Type B pancreatic cell (in vitro differentiated cells): ENCODE data around the gene NRP1. TPM values are rescaled to one million over a fixed set of nuclear protein-coding genes. Genes with fewer than 3 reads are reported as not detected.

ENCODE experiments used
- DNase-seq: peaks from one replicate; pipeline ENCODE4 v3.0.0; 2021; ENCODE audit warnings: mixed read lengths; ENCODE audit not compliant: unreplicated experiment; ENCODE audit errors: extremely low spot score
- H3K27ac Mint-ChIP-seq: 2 replicates; pipeline ENCODE4 v1.8.0; 2021; ENCODE audit warnings: mild to moderate bottlenecking, mixed read lengths
- H3K27me3 Mint-ChIP-seq: 2 replicates; pipeline ENCODE4 v1.8.0; 2021; ENCODE audit warnings: mixed read lengths
- H3K36me3 Mint-ChIP-seq: 2 replicates; pipeline ENCODE4 v1.8.0; 2021; ENCODE audit warnings: mixed read lengths
- H3K4me1 Mint-ChIP-seq: one replicate; pipeline ENCODE4 v1.8.0; 2021; ENCODE audit warnings: mixed read lengths; ENCODE audit not compliant: unreplicated experiment
- H3K4me3 Mint-ChIP-seq: 2 replicates; pipeline ENCODE4 v1.8.0; 2021; ENCODE audit warnings: mild to moderate bottlenecking, mixed read lengths
- H3K9me3 Mint-ChIP-seq: 2 replicates; pipeline ENCODE4 v1.8.0; 2021; ENCODE audit warnings: mixed read lengths
- total RNA-seq: library from RNA; stranded (reverse); gene quantifications from 2 replicates; pipeline ENCODE4 v1.2.1, GENCODE V29; 2021; ENCODE audit warnings: low replicate concordance
- TF ChIP-seq, protein P1 (sequence below): fragments of 200-600 bp; sonication (generic); conservative IDR thresholded peaks from 2 replicates; pipeline ENCODE4 v1.5.0; 2021; ENCODE audit warnings: antibody characterized with exemption, mild to moderate bottlenecking

NRP1 gene
- total RNA-seq, 1 donor from 2014 or later: 70.7 TPM

DNA sequence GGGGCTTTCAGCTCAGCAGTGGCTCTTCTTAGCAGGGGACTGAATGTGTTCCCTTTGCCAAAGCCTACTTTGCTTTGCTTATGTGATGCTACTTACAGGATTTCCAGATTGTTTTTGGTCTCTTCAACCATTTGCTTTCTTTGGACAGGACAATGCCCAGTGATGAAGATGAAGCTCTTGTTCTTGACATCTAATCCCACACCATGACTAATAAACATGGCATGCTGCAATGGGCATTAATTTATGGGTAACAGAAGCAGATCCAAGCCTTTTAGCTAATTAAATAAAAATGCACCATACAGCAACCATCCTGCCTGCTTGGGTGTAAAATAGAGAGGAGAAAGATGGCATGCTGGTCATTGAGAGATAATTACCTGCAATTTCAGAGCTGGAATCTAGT, 200.9 kb downstream of the NRP1 start:
- Mint-ChIP-seq H3K27me3 (no peaks in the 10 kb centered on the region), H3K27ac (no peak overlapping the region), H3K9me3 (peaks cover 5% of the 10 kb centered on the region), H3K4me3 (no peak overlapping the region), H3K36me3 (no peaks in the 10 kb centered on the region), H3K4me1 (no peaks in the 10 kb centered on the region)
- DNase-seq: no peak
- TF ChIP-seq, protein P1, sequence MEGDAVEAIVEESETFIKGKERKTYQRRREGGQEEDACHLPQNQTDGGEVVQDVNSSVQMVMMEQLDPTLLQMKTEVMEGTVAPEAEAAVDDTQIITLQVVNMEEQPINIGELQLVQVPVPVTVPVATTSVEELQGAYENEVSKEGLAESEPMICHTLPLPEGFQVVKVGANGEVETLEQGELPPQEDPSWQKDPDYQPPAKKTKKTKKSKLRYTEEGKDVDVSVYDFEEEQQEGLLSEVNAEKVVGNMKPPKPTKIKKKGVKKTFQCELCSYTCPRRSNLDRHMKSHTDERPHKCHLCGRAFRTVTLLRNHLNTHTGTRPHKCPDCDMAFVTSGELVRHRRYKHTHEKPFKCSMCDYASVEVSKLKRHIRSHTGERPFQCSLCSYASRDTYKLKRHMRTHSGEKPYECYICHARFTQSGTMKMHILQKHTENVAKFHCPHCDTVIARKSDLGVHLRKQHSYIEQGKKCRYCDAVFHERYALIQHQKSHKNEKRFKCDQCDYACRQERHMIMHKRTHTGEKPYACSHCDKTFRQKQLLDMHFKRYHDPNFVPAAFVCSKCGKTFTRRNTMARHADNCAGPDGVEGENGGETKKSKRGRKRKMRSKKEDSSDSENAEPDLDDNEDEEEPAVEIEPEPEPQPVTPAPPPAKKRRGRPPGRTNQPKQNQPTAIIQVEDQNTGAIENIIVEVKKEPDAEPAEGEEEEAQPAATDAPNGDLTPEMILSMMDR: no peak

DNA sequence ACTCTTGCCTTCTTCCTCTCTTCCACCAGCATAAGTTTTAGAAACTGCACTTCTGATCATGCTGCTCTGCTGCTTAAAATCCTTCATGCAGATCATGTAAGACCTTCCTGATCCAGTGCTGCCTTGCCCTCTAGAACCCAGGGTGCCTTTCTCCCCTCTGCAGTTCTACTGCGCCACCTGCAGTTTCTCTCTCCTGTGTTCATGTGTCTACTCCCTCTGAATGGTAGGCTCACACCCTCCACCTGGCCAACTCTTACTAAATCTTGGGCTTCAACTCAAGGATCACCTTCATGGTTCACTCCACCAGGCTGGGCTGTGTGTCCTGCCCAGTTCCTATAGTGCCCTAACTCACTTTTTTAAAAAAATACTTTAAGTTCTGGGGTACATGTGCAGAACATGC, 201.8 kb downstream of the NRP1 start:
- DNase-seq: no peak
- no peaks in the 10 kb centered on the region for H3K4me1 Mint-ChIP-seq
- H3K27ac Mint-ChIP-seq: no peak overlapping the region
- no peaks in the 10 kb centered on the region for H3K36me3 Mint-ChIP-seq
- no peak overlapping the region for H3K4me3 Mint-ChIP-seq
- no peaks in the 10 kb centered on the region for H3K27me3 Mint-ChIP-seq
- TF ChIP-seq, protein P1: no peak
- peaks cover 5% of the 10 kb centered on the region for H3K9me3 Mint-ChIP-seq

DNA sequence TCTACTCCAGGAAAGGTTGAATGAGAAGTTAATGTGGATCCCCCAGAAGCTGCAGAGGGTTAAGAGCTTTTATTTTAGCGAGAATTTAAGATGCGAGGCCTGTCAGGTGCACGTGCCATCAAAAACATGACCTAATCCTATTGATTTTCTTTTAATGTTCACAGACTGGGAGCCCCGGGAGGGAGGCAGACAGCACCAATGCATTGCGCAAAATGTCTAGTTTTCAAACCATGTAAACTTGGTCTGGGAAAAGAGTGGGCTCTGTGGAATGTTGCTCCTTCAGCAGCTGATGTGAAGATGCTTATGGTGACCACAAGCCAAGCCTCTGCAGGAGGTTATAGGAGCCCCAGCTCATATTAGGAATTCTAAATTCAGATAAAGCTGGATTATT, 204.5 kb downstream of the NRP1 start:
- Mint-ChIP-seq H3K4me3 (no peak overlapping the region), H3K27me3 (no peaks in the 10 kb centered on the region), H3K36me3 (no peaks in the 10 kb centered on the region), H3K4me1 (no peaks in the 10 kb centered on the region), H3K9me3 (peaks cover 5% of the 10 kb centered on the region), H3K27ac (no peak overlapping the region)
- no peak for DNase-seq
- TF ChIP-seq, protein P1: no peak

DNA sequence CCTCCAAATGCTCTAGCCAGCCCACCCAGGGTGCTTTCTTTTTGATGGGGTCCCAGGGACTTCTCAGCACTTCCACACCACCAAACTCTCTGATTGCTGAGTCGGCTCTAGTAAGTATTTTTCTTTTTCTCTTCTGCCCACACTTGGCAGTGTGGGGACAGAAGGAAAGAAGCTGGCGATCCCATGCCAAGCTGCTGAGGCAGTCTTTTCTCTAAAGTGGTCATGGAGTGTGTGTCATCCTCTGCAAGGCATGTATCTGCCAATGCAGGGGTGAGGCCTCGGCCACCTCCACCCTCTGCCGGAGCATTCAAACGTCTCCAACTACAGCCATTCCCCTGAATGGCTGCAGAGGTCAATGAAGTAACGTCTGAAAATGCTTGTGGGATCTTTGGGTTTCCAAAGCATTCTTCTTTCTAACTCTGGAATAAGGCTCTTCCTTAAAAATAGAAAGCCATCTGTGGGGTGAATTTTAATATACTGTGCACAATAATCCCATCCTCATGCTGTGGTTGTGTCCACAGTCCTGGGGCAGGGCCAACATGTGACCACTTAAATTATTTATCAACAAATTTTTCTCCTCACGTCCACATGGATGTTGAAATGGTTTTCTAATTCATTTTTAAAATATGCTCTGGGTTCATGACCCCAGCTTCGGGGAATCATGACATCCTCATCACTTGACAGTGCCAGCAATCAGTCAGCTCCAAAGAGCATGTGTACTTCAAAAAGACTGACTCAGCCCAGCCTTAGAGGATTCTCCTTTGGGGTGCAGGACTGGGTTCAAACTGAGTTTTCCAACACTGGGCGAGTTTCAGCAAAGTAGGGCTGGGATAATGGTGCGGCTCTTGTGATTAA, 205.1 kb downstream of the NRP1 start:
- Mint-ChIP-seq H3K4me1 (no peaks in the 10 kb centered on the region), H3K4me3 (no peak overlapping the region), H3K27ac (no peak overlapping the region), H3K9me3 (peaks cover 5% of the 10 kb centered on the region), H3K36me3 (no peaks in the 10 kb centered on the region), H3K27me3 (no peaks in the 10 kb centered on the region)
- DNase-seq: no peak
- TF ChIP-seq, protein P1: no peak

DNA sequence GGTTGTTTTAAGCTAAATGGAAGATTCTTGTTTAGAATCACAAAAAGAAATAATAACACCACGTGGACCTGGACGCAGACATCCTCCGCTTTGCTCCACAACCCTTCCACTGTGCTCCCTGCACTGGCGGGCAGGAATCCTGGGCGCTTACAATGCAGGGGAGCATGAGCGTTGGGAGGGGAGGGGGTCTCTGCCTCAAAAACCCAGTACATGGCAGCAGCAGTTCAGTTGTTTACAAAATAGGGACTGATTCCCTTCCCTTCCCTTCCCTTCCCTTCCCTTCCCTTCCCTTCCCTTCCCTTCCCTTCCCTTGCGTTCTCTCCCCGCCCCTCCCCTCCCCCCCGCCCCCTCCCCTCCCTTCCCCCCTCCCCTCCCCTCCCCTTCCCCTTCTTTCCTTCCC, 206.8 kb downstream of the NRP1 start:
- no peak overlapping the region for H3K4me3 Mint-ChIP-seq
- no peak overlapping the region for H3K27ac Mint-ChIP-seq
- H3K27me3 Mint-ChIP-seq: no peaks in the 10 kb centered on the region

More for the DNA sequence above, 206.8 kb downstream of the NRP1 start:
- Mint-ChIP-seq H3K9me3 (peaks cover 5% of the 10 kb centered on the region), H3K4me1 (peaks cover 2% of the 10 kb centered on the region), H3K36me3 (no peaks in the 10 kb centered on the region)
- TF ChIP-seq, protein P1: no peak
- no peak for DNase-seq
